Measurements from ENCODE around the gene ZG16.

ZG16 gene

GRCh38 chr16:29810699-29811169 lies 32.7 kb downstream of the ZG16 start:
- FAIRE-seq = no peak

GRCh38 chr16:29811170-29811895 lies 33.3 kb downstream of the ZG16 start:
- FAIRE-seq = peak; percentile 100

- no peak for FAIRE-seq
Measured at GRCh38 chr16:29811896-29812665, 34.0 kb downstream of the ZG16 start, which contains the start of gene PRRT2. PRRT2 (plus strand) TSS chr16:29812193; CDS start chr16:29813055, 862 bp downstream.

GRCh38 chr16:29812754-29813643 lies 34.9 kb downstream of the ZG16 start:
- FAIRE-seq = no peak

- no peak for FAIRE-seq
Measured at GRCh38 chr16:29813644-29814562, 35.8 kb downstream of the ZG16 start.

GRCh38 chr16:29814592-29814991 lies 36.5 kb downstream of the ZG16 start:
- FAIRE-seq = no peak

- no peak for FAIRE-seq
Measured at GRCh38 chr16:29815032-29815721, 37.1 kb downstream of the ZG16 start.

- peak; percentile 91 for FAIRE-seq
Measured at GRCh38 chr16:29815793-29816693, 38.0 kb downstream of the ZG16 start, which contains the start of gene PAGR1. PAGR1 (plus strand) TSS chr16:29816152; CDS start chr16:29816526, 374 bp downstream.

- FAIRE-seq = no peak
Measured at GRCh38 chr16:29816694-29817441, 38.8 kb downstream of the ZG16 start.

- FAIRE-seq = no peak
Measured at GRCh38 chr16:29818082-29818481, 40.0 kb downstream of the ZG16 start.

GRCh38 chr16:29819506-29819905 lies 41.5 kb downstream of the ZG16 start:
- no peak for FAIRE-seq

- FAIRE-seq = peak; percentile 75
Measured at GRCh38 chr16:29820271-29820701, 42.2 kb downstream of the ZG16 start, which contains the start of gene MVP. MVP (plus strand) TSS chr16:29820462; CDS start chr16:29830550, 10,088 bp downstream.

GRCh38 chr16:29820730-29821642 lies 42.9 kb downstream of the ZG16 start:
- no peak for FAIRE-seq

GRCh38 chr16:29821643-29822115 lies 43.6 kb downstream of the ZG16 start:
- no peak for FAIRE-seq

GRCh38 chr16:29824589-29825144 lies 46.6 kb downstream of the ZG16 start:
- FAIRE-seq = no peak

- no peak for FAIRE-seq
Measured at GRCh38 chr16:29825145-29826044, 47.3 kb downstream of the ZG16 start.

Data from G401.6 (cell line).